GM06990 (cell line): ENCODE measurements around the gene ASNSD1.
A peak's percentile ranks its signal among the peaks of the same experiment; 100 is the strongest.
"Not testable (repeated sequence)": the region's sequence is repeated elsewhere in the genome, so short reads cannot be mapped to it uniquely, and the experiment has no call there.

Source experiments
- DNase-seq: peaks from one replicate; pipeline ENCODE4 v3.0.0-alpha.2; 2011; ENCODE audit not compliant: insufficient read length; ENCODE audit errors: extremely low read depth
- H3K27me3 ChIP-seq: replicated peaks from 2 replicates; pipeline ENCODE4 v1.6.0; 2011; ENCODE audit warnings: low read length; ENCODE audit not compliant: control insufficient read depth, insufficient read depth
- H3K36me3 ChIP-seq: 2 replicates; pipeline ENCODE4 v1.5.1; 2011; ENCODE audit warnings: low read length; ENCODE audit not compliant: control insufficient read depth, insufficient read depth
- H3K4me3 ChIP-seq: replicated peaks from 2 replicates; pipeline ENCODE4 v1.5.1; 2011; ENCODE audit warnings: low read depth, mild to moderate bottlenecking, control low read depth, low read length
- TF ChIP-seq, protein P1 (sequence below): IDR thresholded peaks from 2 replicates; pipeline ENCODE4 v1.5.1; 2011; ENCODE audit warnings: low read length, control low read depth, mild to moderate bottlenecking, inconsistent platforms; ENCODE audit not compliant: insufficient read depth, poor library complexity, severe bottlenecking

ASNSD1 gene

DNA sequence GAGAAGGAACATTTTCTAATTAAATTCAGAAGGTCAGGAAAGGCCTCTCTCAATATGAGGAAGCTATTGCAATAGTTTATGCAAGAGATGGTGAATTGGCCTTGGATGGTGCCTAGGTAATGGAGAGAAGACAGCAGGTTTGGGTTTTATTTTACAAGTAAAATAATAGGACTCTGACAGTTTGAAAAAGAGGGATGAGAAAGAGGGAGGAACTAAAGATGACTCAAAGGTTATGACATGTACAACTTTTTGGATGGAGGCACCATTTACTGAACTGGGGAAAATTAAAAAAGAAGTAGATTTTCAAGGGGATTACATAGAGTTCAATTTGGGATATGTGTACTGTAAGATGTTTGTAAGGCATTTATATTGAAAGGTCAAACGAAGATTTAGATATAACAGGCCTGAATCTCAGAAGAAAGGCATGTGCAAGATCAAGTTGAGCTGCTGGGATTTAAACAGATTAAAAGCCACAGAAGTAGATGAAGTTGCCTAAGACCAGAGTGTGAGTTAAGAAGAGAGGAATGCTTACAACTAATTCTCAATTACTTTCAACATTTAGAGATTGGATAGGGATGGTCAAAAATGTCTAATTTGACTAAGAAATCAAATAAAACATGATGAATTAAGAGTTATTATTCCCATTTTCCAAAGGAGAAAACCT lies 12.3 kb upstream of the ASNSD1 start:
- H3K4me3 ChIP-seq: no peak overlapping the region
- no peaks in the 10 kb centered on the region for H3K27me3 ChIP-seq
- no peak for DNase-seq
- H3K36me3 ChIP-seq: no peaks in the 10 kb centered on the region
- TF ChIP-seq, protein P1, sequence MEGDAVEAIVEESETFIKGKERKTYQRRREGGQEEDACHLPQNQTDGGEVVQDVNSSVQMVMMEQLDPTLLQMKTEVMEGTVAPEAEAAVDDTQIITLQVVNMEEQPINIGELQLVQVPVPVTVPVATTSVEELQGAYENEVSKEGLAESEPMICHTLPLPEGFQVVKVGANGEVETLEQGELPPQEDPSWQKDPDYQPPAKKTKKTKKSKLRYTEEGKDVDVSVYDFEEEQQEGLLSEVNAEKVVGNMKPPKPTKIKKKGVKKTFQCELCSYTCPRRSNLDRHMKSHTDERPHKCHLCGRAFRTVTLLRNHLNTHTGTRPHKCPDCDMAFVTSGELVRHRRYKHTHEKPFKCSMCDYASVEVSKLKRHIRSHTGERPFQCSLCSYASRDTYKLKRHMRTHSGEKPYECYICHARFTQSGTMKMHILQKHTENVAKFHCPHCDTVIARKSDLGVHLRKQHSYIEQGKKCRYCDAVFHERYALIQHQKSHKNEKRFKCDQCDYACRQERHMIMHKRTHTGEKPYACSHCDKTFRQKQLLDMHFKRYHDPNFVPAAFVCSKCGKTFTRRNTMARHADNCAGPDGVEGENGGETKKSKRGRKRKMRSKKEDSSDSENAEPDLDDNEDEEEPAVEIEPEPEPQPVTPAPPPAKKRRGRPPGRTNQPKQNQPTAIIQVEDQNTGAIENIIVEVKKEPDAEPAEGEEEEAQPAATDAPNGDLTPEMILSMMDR: no peak

- TF ChIP-seq, protein P1: no peak
- DNase-seq: no peak
- Histone ChIP-seq H3K4me3 (no peak overlapping the region), H3K36me3 (no peaks in the 10 kb centered on the region), H3K27me3 (no peaks in the 10 kb centered on the region)
Observed at GRCh38 chr2:189651284-189651683, 10.0 kb upstream of the ASNSD1 start.

- DNase-seq, H3K36me3 ChIP-seq, H3K4me3 ChIP-seq, H3K27me3 ChIP-seq: not testable (repeated sequence)
Observed at GRCh38 chr2:189653464-189653863, 7.8 kb upstream of the ASNSD1 start.

DNA sequence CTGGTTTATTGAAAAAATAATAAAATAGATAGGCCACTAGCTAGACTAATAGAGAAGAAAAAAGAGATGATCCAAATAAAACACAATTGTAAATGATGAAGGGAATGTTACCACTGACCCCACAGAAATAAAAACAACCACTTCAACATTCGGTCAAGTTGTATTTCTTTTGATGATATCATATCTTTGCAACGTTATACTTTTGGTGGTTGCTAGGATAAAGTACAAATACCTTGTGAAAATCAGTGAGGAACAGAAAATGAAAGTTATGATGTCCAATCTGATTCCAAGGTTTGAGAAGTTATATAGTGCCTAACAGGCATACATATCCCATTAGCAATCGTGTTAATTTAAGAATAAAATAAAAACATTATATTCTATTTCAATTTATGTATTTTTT lies 6.6 kb upstream of the ASNSD1 start:
- DNase-seq: no peak
- Histone ChIP-seq H3K27me3 (no peaks in the 10 kb centered on the region), H3K36me3 (no peaks in the 10 kb centered on the region), H3K4me3 (no peak overlapping the region)
- TF ChIP-seq, protein P1: no peak

GRCh38 chr2:189657867-189658266 lies 3.4 kb upstream of the ASNSD1 start:
- peak; percentile 41 for DNase-seq
- Histone ChIP-seq H3K36me3 (no peaks in the 10 kb centered on the region), H3K27me3 (no peaks in the 10 kb centered on the region), H3K4me3 (0 out of 2 replicates have a peak overlapping the region, but pooled peaks have one; percentile 14)
- TF ChIP-seq, protein P1: no peak

DNA sequence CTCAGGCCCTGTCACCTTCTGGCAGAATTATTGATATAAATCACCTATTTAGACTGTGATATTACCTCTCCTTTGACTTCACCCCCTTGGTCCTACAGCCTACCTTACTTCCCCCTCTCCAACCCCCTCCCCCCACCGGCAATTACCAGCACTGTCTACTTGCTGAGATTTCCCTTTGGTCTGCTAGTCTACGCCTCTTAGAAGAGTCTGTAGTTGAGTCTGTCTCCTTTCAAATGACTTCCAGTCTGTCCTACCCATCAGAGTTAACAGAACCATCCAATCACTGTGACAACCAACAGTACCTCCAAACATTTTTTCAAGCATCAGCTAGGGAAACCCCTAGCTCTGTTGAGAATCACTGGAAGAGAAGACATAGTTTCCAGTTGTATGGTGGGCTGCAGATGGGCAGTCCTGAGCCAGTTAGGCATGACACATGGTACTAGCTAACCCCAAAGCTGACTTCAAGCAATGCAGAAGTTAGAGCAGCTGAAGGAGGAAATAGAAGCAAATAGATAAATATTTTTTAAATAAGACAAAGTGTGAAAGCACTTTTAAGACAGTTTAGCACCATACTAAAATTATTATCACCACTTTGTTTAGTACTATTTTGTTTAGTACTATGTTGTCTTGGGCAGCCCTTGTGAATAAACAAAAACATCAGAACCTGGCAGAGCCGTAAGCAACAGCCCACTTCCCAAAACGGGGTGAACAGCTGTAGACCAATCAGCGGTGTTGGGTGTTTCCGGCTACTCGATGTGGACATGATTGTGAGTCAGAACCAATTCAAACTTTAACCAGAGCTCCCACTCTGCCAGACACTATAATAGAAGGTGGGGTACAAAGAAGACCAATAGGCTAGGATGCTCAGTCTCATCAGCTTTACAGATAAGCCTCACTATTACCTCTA lies 2.7 kb upstream of the ASNSD1 start:
- TF ChIP-seq, protein P1: no peak
- Histone ChIP-seq H3K36me3 (no peaks in the 10 kb centered on the region), H3K4me3 (no peak overlapping the region), H3K27me3 (no peaks in the 10 kb centered on the region)
- no peak for DNase-seq
